Measurements from ENCODE around the gene HDAC5.

- TF ChIP-seq EZH2phosphoT487 (IDR thresholded peaks at IDR 0.05; ENCODE audit: insufficient read depth, low read depth), result no peak
- TF ChIP-seq EZH2 (IDR thresholded peaks at IDR 0.05; ENCODE audit: insufficient read depth, poor library complexity, severe bottlenecking), result no peak
Measured at GRCh38 chr17:44164476-44164875, 41.0 kb upstream of the HDAC5 start.
